ENCODE measurements around the gene ZGPAT. TPM values are rescaled to one million over a fixed set of nuclear protein-coding genes. Genes with fewer than 3 reads are reported as not detected.
"Not testable (repeated sequence)": the region's sequence is repeated elsewhere in the genome, so short reads cannot be mapped to it uniquely, and the experiment has no call there.

Gene ZGPAT
- total RNA-seq = 14.1 TPM

- DNase-seq = peak; percentile 92
Measured at GRCh38 chr20:63707558-63708300, at the start of gene ZGPAT, which contains the start of gene ARFRP1. ZGPAT (plus strand) TSS chr20:63708039; CDS start chr20:63708581, 542 bp downstream. ARFRP1 (minus strand) TSS chr20:63707976; CDS start chr20:63707091, 885 bp downstream.

- no peak for DNase-seq
Measured at GRCh38 chr20:63658749-63659187, 49.1 kb upstream of the ZGPAT start.

GRCh38 chr20:63659370-63659769, 48.5 kb upstream of the ZGPAT start:
- DNase-seq = no peak

GRCh38 chr20:63660174-63660573, 47.7 kb upstream of the ZGPAT start:
- DNase-seq = not testable (repeated sequence)

- no peak for DNase-seq
Measured at GRCh38 chr20:63660622-63661021, 47.2 kb upstream of the ZGPAT start.

- DNase-seq = no peak
Measured at GRCh38 chr20:63661108-63661507, 46.7 kb upstream of the ZGPAT start.

- no peak for DNase-seq
Measured at GRCh38 chr20:63661959-63662812, 45.7 kb upstream of the ZGPAT start.

- no peak for DNase-seq
Measured at GRCh38 chr20:63662813-63663189, 45.0 kb upstream of the ZGPAT start.

- no peak for DNase-seq
Measured at GRCh38 chr20:63663332-63664066, 44.3 kb upstream of the ZGPAT start.

GRCh38 chr20:63664143-63664851, 43.5 kb upstream of the ZGPAT start:
- DNase-seq = no peak

- no peak for DNase-seq
Measured at GRCh38 chr20:63664861-63665594, 42.8 kb upstream of the ZGPAT start.

- no peak for DNase-seq
Measured at GRCh38 chr20:63665708-63666107, 42.1 kb upstream of the ZGPAT start.

GRCh38 chr20:63667858-63668257, 40.0 kb upstream of the ZGPAT start:
- DNase-seq = no peak

- DNase-seq = no peak
Measured at GRCh38 chr20:63668351-63668750, 39.5 kb upstream of the ZGPAT start.

GRCh38 chr20:63671695-63672094, 36.1 kb upstream of the ZGPAT start:
- not testable (repeated sequence) for DNase-seq

- DNase-seq = no peak
Measured at GRCh38 chr20:63672666-63673065, 35.2 kb upstream of the ZGPAT start.

- DNase-seq = no peak
Measured at GRCh38 chr20:63673951-63674350, 33.9 kb upstream of the ZGPAT start.

- DNase-seq = no peak
Measured at GRCh38 chr20:63675681-63676368, 32.0 kb upstream of the ZGPAT start.

GRCh38 chr20:63678071-63678470, 29.8 kb upstream of the ZGPAT start:
- no peak for DNase-seq

- no peak for DNase-seq
Measured at GRCh38 chr20:63678667-63679465, 29.0 kb upstream of the ZGPAT start.
